ENCODE data around the gene IL18. TPM values are rescaled to one million over a fixed set of nuclear protein-coding genes. Genes with fewer than 3 reads are reported as not detected.
"Not testable (repeated sequence)": the region's sequence is repeated elsewhere in the genome, so short reads cannot be mapped to it uniquely, and the experiment has no call there.

The IL18 gene
- total RNA-seq, 1 experiment from 2014 or later, result 10.3 TPM

- no peak for DNase-seq (ENCODE audit: low spot score)
Observed at GRCh38 chr11:112121981-112122615, 41.8 kb downstream of the IL18 start.

DNA sequence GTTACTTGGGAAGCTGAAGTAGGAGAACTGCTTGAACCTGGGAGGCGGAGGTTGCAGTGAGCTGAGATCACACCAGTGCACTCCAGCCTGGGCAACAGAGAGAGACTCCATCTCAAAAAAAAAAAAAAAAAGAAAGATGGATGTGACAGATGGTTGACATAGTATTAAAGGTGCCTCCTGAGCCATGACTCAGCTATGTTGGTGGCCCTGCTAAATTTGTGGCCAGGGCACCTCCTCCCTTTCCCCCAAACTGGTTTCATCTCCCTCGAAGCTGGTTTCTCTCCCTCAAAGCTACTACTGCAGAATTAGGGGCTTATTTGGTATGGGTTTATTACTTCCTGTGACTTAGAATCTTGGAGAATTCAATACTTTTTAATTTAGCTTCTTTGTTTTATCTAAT is 45.7 kb downstream of the IL18 start:
- no peak for DNase-seq (ENCODE audit: low spot score)

GRCh38 chr11:112115386-112115785 is 48.5 kb downstream of the IL18 start:
- no peak for DNase-seq (ENCODE audit: low spot score)

DNA sequence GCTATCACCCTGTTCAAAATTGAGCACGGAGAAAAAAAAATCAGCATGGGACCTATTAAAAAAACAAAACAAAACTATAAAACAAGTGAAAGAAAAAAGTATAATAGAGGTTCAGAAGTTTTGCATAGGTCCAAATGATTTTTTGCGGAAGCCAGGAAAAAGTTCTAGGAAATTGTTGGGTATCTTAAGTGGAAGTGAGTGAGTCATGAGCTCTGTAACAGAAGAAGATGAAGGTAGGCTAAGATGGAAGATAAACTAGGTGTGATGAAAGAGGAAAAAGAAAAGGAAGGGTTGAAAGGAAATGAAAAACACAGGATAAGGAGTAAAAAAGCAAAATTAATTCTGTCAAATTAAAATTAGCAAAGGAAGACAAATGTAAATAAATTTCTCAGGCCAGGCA is 49.4 kb downstream of the IL18 start:
- no peak for DNase-seq (ENCODE audit: low spot score)

DNA sequence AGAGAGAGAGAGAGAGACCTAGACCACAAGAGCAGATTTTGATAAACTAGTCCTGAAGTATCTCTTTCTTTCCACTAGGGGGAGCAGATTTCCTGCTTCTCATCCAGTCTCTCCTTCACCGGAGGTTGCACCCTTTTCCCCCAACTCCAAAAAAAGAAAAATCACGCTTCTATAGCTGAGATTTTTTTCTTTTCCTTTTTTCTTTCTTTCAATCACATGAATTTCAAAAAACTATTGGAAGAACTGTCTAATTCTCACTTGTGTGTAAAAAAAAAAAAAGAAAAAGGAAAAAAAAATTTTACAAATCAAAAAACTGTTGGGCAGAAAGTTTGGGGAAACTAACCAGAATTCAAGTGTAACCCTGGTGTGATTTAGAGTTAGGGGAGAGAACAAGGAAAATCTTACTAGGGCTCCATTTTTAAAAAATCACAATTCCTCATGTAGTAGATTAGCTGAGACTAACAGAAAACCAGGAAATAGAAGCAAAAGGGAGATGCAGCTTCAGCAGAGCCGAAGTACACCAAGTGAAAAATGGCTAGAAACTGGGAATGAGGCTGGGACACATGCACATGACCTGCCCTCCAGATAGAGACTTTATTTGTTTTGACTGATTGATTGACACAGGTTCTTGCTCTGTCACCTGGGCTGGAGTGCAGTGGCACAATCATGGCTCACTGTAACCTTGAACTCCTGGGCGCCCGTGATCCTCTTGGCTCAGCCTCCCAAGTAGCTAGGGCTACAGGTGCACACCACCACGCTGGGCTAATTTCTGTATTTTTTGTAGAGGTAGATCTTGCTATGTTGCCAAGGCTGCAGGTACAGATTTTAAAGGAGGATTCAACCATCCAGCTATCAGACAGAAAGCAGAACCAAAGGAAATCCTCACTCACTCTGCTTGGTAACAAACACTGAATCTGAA is 50.1 kb downstream of the IL18 start:
- DNase-seq (ENCODE audit: low spot score), result peak; percentile 57

- DNase-seq (ENCODE audit: low spot score), result no peak
Observed at GRCh38 chr11:112106070-112106469, 57.8 kb downstream of the IL18 start.

DNA sequence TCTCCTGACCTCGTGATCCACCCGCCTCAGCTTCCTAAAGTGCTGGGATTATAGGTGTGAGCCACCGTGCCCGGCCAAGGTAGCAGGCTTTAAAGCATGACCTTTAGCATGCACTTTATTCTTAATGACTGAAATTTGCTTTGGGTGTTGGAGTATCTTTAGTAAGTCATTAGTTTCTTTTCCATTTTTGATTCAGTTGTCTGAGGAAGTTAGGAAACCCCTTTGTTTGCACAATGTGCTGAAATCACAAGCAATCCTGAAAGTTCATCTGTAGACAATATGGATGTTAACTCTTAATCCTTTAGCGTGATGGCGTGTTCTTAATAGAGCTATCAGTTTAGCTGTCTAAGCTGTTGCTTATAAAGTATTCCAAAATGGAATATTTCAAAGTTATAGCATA is 60.4 kb downstream of the IL18 start:
- DNase-seq (ENCODE audit: low spot score), result no peak

DNA sequence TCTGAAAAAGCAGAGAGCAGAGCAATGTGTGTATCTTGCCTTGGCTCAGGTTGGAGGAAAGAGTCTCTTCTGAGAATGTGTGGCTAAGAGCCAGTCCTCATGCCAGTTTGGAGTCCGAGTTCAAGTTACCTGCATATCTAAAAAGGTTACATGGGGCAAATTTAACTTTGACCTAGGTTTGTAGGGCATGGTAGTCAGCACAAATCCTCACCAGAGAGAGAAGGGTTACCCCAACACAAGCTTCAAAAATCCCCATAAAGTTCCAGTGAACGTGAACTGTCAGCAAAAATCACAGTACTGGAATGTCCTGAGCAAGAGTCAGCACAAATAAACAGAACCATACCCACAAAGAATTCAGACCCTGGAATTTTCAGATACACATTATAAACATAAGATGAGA is 63.4 kb downstream of the IL18 start:
- no peak for DNase-seq (ENCODE audit: low spot score)

GRCh38 chr11:112097734-112098528 is 66.0 kb downstream of the IL18 start:
- DNase-seq (ENCODE audit: low spot score), result no peak

DNA sequence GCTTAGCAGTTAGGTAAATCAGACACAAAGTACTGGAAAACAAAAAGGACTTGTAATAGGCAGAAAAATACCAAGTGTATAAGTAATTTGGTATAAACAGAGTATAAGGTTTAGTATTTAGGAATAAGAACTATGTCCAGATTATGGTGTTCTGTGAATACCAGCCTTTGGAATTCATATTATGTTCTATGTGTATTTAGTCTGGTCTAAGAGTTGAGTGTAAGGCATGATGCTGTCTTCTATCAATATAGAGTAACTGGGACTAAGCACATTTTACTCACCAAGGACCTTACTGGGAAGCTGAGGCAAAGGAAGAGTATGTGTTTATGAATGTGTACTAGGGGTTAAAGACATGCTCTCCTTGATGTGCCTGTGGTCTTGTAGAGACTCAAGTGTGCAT is 67.7 kb downstream of the IL18 start:
- no peak for DNase-seq (ENCODE audit: low spot score)

GRCh38 chr11:112095302-112095701 is 68.6 kb downstream of the IL18 start:
- not testable (repeated sequence) for DNase-seq (ENCODE audit: low spot score)

Other genes starting within 250 kb of the IL18 start
- gene C11orf52, start 245.2 kb downstream of the IL18 start, total RNA-seq (2014; rRNA removed; shearing (Covaris generic)), result not detected in 2 replicates
- 4.4 and 6.3 TPM in 2 replicates for gene DIXDC1, start 226.8 kb downstream of the IL18 start, total RNA-seq (2014; rRNA removed; shearing (Covaris generic))
- 49.0 and 53.2 TPM in 2 replicates for gene DLAT, start 138.7 kb downstream of the IL18 start, total RNA-seq (2014; rRNA removed; shearing (Covaris generic))
- 1.4 and 2.1 TPM in 2 replicates for gene PIH1D2, start 90.1 kb downstream of the IL18 start, total RNA-seq (2014; rRNA removed; shearing (Covaris generic))
- gene NKAPD1, start 89.8 kb downstream of the IL18 start, total RNA-seq (2014; rRNA removed; shearing (Covaris generic)), result 24.0 and 40.7 TPM in 2 replicates
- gene TIMM8B, start 77.3 kb downstream of the IL18 start, total RNA-seq (2014; rRNA removed; shearing (Covaris generic)), result 73.5 and 88.2 TPM in 2 replicates
- 207 and 214 TPM in 2 replicates for gene SDHD, start 77.2 kb downstream of the IL18 start, total RNA-seq (2014; rRNA removed; shearing (Covaris generic))
- gene TEX12, start 3.3 kb upstream of the IL18 start, total RNA-seq (2014; rRNA removed; shearing (Covaris generic)), result 0.35 TPM in 1 of 2 replicates, not detected in the other
- gene BCO2, start 11.4 kb upstream of the IL18 start, total RNA-seq (2014; rRNA removed; shearing (Covaris generic)), result 1.2 TPM in 1 of 2 replicates, not detected in the other
- gene PTS, start 62.3 kb upstream of the IL18 start, total RNA-seq (2014; rRNA removed; shearing (Covaris generic)), result 41.8 and 51.6 TPM in 2 replicates
- gene PLET1, start 96.8 kb upstream of the IL18 start, total RNA-seq (2014; rRNA removed; shearing (Covaris generic)), result not detected in 2 replicates